ENCODE results near the gene IPCEF1.

DNA sequence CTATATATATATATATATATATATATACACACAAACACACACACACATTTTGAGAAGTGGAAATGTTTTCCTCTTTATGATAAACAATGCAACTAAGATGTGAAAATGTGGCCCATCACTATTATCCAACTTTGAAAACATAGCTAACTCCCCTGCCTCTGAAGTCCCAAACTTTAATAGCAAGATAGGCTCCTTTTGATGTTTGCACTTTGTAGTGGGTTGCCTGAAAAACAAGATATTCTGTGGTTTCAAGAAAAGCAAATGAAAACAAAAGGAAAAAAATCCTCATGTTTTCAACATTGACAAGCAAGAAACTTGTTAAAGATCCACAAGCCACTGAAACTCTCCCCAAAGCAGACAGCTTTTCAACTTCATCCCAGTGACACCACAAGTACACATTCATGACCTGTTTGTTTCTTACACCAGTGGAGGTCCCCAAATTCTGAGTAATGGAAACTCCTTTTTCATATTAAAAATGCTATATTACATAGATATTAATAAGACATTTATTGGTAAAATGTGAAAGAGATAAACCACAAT, 90.0 kb downstream of the IPCEF1 start:
- TF ChIP-seq, protein P1, sequence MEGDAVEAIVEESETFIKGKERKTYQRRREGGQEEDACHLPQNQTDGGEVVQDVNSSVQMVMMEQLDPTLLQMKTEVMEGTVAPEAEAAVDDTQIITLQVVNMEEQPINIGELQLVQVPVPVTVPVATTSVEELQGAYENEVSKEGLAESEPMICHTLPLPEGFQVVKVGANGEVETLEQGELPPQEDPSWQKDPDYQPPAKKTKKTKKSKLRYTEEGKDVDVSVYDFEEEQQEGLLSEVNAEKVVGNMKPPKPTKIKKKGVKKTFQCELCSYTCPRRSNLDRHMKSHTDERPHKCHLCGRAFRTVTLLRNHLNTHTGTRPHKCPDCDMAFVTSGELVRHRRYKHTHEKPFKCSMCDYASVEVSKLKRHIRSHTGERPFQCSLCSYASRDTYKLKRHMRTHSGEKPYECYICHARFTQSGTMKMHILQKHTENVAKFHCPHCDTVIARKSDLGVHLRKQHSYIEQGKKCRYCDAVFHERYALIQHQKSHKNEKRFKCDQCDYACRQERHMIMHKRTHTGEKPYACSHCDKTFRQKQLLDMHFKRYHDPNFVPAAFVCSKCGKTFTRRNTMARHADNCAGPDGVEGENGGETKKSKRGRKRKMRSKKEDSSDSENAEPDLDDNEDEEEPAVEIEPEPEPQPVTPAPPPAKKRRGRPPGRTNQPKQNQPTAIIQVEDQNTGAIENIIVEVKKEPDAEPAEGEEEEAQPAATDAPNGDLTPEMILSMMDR (conservative IDR thresholded peaks at IDR 0.05 in 1 of 2, IDR thresholded peaks at IDR 0.05 in 1 of 2; ENCODE audit: low read depth in 1 of 2, low read length in 2 of 2) = no peak
- TF ChIP-seq EZH2 (IDR thresholded peaks at IDR 0.05; ENCODE audit: low read length, missing control alignments) = no peak

Data from fibroblast of lung (primary cell).